Right renal pelvis (tissue), 4 donors: Measurements from ENCODE around the gene DCAF11. TPM values are rescaled to one million over a fixed set of nuclear protein-coding genes. Genes with fewer than 3 reads are reported as not detected.

Experiments
- DNase-seq, 4 donors: peaks; one replicate each; pipeline ENCODE4 v3.0.0-alpha.2; 2013; ENCODE audit warnings: low read depth in 4 of 4, low spot score in 3 of 4, missing footprints in 1 of 4
- polyA plus RNA-seq, 4 donors: library from polyadenylated mRNA; unstranded; fragments of 120-200 nt; gene quantifications; one replicate each; pipeline ENCODE4 v1.2.1, GENCODE V29; 2013; ENCODE audit not compliant: insufficient read length in 4 of 4

The DCAF11 gene
- polyA plus RNA-seq: 10 to 100 TPM; 79.8 to 83.5 (median 81.4) TPM

DNA sequence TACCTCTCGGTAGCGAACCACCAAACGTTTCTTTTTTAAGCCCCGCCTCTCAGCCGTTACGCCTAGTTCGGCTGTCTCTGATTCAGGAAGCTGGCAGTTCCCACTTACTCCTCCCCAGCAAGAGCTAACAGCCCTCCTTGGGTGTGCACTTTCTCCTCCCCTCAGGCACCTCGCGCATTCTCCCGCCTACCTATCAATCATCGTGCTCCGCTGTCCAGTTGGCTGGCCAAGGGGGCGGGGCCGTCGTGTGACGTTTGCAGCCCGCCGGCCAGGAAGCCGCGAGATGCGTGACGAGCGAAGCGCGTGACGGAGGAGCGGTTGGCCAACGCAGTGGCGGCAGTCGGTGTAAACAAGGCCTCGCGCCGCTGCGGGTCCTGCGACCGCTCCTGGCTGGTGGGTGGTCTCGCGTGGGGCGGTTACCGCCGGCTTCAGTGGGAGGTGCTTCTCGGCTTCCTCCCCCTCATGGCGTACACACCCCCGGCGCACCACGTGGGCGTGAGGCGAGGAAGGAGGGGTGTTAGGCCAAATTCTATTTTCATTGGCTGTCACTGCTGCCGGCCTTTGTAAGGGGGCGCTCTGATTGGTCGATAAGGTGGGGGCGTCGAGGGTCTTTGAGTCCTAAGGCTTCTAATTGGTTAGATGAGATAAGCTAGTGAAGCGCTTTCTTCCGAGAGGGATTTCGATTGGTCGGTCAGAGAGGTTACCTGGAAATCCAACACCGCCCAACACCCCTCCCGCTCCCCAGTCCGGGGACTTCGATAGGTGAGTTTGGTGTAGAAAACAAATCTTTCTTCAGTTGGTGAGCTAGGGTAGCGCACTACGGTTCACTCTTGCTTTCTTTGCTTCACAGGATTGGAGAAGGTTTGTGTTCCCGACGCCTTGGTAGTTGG lies at the start of gene DCAF11, which contains the start of gene NRL:
TSS of gene DCAF11 (plus strand) at position 246 of the 890 bp plus-strand sequence. CDS start 818 bp downstream, outside the sequence.
TSS of gene NRL (minus strand) at position 418 of the 890 bp plus-strand sequence. CDS start 32,101 bp downstream, outside the sequence.
- peak; percentile 98 to 100 (median 99) for DNase-seq

DNA sequence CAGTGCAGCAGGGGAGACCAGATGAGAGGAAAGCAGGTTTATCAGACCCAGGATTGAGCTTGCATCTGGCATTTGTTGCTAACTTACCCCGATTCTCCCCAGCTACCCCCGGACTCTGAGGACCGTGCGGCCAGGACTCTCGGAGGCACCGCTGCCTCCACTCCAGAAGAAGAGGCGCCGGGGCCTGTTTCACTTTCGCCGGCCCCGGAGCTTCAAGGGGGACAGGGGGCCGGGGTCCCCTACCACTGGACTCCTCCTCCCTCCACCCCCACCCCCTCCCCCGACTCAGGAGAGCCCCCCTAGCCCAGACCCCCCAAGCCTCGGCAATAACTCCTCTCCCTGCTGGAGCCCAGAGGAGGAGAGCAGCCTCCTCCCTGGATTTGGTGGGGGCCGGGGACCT lies 49.7 kb upstream of the DCAF11 start:
- no peak for DNase-seq

DNA sequence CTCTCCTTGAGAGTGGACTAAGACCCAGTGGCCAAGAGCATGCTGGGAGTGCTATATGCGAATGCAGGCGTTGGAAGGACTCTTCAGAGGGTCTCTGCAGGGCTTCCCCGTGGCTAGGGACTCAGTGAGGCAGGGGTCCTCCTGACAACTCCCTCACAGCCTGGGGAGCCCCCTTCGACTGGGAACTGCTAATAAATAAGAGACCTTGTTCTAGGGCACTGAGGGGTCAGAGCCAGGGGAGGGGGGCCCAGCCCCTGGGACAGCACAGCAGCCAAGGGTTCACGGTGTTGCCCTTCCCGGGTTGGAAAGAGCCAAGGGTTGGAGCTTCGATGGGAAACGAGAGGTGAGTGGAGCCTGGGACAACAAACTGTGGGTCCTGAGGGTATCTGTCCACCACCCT lies 49.2 kb upstream of the DCAF11 start:
- DNase-seq: no peak

DNA sequence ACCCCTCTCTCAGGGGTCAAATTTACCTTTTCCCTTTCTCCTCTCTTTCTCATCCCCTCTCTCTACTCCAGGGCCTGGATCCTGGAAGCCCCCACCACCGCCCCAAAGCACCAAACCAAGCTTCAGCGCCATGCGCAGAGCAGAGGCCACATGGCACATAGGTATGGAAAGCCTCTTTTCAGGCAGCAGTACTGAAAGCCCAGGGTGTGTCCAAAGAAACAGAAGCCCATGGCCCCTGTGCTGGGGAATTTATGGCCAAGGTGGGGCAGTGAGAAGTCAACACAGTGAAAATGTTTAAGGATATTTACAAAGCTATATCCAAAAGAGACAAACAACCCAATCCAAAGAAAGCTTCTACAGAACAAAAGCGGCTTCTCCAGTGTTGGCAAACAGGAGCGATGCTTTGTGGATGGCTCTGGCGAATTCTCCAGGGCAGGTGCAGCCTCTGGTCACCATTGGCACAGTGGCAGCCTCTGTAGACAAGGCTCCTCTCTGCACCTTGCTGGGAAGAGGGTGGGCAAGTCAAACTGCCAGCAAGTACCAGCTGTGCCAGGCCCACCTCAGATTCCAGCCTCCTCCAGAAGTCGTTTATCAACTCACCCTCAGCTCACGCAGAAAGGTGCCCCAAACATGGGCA lies 48.0 kb upstream of the DCAF11 start:
- no peak for DNase-seq

DNA sequence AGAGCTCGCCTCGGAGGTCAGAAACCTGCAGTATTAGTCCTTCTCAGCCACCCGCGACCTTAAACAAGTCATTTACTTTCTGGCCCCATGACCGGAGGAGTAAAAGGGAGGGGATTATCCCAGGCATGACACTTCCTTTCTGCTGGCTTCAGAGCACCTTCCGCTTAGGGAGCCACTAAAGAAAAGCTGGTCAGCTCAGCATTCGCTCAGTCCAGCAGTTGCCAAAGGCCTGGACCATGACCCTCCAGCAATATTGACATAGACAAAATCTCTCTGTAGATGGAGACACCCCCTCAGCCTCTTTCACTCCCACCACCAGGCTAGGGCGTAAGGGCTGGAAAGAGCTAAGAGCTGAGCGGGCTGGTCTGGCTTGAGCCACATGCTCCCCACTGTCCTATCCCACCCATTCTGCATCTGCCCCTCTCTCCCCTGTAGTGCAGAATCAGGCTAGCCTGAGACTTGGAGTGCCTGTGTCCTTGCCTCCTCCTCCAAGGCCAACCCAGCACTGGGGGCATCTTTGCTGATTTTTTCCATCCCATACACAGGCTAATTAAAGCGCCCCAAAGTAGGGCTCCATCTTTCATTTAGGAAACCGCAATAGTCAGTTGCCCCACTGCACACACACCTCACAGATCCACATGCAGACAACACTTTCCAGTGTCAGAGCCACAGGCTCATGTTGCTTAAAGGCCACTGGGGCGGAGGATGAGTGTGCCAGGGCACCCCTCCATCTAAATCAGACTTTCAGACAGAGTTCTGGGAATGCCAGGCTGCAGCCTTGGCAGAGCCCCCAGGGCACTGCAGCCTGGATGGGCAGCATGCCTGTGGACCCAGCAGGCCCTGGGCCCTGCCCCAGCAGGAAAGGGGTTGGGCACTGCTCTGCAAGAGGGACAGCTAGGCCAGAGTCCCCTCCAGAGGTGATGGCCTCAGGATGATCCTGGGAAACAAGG lies 47.2 kb upstream of the DCAF11 start:
- no peak for DNase-seq

DNA sequence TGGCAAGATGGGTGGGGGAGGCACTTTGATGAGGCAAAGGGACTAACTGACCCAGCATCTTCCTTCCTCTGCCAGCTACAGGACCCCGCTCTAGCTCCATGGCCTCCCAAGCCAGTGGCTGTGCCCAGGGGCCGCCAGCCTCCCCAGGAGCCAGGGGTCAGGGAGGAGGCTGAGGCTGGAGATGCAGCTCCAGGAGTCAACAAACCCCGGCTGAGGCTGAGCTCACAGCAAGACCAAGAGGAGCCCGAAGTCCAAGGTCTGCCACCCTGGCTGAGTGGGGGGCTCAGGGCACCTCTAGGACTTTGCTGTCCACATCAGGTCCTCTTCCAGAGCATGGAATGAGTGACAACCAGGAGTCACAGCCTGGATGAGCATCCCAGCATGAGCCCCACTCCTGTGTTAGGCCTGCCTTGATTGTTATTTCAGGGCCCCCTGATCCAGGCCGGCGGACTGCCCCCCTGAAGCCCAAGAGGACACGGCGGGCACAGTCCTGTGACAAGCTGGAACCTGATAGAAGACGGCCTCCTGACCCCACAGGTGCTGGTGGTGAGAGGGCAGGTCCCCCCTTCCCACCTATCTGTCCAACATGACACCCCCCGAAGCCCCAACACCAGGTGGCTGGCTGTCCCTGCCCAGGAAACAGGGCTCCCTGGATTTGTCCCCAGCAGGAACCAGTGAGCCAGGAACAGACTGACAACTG lies 45.7 kb upstream of the DCAF11 start:
- no peak for DNase-seq

DNA sequence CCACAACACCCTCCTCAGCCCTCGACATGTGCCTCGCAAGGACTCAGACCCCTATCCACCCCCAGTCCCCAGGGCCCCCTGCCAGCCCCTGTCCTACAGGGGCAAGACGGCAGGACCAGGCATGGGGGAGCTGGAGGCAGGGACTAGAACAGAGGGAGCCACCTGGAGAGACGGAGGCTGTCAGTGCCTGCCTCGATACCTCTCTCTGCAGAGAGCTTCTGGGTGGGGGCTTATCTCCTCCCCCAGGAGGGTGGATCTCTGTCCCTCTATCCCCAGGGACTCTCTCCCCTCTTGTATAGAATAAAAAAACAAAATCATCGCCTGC lies 45.2 kb upstream of the DCAF11 start:
- no peak for DNase-seq

DNA sequence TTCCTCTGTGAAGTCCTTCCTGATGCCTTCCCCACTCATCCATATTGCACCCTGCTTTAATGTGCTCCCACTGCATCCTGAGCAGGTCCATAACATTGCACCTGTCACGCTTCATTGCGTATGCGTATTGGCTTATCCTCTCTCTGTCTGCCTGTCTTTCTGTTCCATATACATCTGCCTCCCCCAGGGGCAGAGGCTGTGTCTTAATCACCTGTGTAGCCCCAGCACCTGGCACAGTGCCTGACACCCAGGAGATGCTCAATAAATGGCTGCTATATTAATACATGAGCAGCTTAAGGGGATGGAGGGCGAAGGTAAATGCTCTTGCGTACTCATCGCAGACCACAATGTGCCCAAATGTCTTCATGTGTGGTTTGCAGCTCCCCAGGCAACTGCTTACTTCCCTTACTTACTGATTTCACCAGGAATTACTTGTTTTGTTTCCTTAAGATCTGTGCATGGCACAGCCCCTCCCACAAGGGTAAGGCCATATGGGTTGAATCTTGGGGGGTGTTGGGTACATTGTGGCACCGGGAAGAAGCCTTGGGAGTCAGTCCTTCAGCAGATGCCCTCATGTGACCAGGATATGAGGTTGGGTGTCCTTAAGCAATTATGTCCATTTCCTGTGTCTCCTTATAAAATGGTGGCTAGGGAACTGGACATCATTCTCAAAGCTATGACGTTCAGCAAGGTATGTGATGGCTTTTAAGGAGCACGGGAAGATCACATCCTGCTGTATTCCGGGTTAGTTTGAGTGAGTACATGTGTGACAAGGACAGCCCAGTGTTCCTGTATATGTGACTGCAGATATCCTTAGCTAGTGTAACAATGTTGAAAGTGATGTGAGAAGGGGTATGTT lies 44.1 kb upstream of the DCAF11 start:
- DNase-seq: no peak

DNA sequence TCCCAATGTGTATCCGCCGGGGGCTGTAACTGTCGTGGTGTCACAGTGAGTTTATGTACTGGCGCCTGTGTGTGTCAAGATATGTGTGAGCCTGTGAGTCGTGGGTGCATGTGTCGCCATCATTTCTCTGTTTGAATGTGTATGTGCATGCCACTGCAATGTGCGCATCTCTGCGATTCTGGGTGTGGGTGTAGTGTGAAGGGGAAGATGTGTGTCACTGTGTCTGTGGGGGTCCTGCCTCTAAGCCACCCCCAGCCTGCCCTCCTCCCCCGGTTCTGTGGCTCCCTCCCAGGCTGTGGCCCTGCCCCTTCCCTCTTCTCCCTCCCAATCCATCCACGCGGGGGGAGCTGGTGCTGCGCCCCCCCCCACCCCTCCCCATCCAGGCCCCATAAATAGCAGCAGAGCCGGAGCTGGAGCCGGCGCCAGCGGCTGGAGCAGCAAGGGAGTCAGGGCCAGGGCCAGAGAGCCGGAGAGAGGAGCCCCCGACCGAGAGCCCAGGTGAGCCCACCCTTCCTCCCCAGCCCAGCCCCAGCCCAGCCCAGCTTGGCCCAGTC lies 43.4 kb upstream of the DCAF11 start, which contains the start of gene CPNE6:
TSS of gene CPNE6 (plus strand) at position 419 of the 554 bp plus-strand sequence. CDS start 1,375 bp downstream, outside the sequence.
- DNase-seq: no peak

DNA sequence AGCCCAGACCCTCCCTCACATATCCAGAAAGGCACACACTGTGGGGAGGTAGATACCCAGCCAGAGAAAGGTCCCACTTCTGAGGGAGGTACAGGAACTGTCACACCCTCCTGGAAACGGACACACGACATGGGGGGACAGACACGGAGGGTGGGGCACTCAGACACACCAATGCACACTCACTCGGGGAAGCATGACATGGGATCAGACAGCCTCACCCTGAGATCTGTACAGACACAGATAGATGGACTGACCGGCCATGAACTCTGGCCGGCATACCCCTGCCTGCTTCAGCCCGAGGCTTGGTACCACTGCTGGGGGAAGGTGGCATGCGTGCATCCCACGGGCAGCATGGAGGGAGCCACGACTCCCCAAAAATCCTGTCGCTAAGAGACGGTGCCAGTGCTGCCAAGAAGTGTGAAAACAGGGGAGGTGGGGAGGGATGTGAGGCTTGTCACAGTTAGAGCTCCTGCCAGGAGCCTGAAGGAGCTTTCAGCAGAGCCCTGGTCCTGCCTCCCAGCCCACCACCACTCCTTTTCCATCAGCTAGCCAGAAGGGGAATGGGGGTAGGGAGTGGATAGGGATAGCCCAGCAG lies 42.6 kb upstream of the DCAF11 start:
- DNase-seq: no peak

DNA sequence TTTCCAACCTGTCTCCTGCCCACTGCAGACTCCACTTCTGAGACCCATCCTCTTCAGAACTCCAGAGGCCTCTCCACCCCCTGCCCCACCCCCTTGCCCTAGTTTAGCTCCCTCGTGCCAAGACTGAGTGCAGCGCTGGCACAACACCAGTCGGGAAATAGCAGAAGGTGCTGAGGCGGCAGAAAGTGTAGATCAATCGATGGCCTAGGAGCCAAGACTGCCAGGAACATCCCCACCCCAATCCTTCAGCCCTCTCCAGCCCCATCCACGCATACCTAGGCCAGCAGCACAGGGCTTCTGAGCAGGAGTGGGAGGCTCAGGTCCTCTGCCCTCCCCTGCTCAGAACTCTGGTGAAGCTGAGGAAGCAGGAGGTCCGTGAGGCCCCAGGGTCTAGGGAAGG lies 42.1 kb upstream of the DCAF11 start:
- DNase-seq: no peak

DNA sequence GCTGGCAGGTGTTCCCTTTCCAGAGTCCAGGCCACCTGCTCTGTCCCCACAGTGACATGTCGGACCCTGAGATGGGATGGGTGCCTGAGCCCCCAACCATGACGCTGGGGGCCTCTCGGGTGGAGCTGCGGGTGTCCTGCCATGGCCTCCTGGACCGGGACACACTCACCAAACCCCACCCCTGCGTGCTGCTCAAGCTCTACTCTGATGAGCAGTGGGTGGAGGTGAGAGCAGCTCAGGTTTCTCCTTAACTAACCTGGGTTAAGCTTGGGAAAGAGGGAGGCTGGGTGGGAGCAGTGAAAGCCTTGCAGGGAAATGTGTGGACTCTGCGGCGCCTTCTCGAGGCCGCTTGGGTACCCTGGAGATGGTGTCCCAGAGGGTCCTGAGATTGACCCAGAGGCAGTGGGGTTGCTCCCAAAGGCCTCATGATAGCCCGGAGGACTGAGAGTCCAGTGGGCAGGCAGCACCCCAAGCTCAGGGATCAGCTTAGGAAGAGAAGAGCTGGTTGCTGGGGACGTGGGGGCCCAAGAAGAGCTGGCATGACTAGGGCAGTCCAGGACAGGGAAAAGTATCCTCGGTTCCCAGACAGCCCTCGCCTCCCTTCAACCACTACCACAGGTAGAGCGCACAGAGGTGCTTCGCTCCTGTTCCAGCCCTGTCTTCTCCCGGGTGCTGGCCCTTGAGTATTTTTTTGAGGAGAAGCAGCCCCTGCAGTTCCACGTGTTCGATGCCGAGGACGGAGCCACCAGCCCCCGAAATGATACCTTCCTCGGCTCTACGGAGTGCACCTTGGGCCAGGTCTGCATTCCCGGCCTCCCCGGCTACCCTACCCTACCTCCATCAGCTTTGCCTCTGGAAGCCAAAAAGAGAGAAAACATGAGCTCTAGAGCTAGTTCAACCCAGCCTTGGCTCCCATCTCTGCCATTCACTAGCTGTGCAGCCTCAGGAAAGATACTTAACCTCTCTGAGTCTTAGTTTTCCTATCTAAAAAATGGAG lies 41.4 kb upstream of the DCAF11 start:
- no peak for DNase-seq

DNA sequence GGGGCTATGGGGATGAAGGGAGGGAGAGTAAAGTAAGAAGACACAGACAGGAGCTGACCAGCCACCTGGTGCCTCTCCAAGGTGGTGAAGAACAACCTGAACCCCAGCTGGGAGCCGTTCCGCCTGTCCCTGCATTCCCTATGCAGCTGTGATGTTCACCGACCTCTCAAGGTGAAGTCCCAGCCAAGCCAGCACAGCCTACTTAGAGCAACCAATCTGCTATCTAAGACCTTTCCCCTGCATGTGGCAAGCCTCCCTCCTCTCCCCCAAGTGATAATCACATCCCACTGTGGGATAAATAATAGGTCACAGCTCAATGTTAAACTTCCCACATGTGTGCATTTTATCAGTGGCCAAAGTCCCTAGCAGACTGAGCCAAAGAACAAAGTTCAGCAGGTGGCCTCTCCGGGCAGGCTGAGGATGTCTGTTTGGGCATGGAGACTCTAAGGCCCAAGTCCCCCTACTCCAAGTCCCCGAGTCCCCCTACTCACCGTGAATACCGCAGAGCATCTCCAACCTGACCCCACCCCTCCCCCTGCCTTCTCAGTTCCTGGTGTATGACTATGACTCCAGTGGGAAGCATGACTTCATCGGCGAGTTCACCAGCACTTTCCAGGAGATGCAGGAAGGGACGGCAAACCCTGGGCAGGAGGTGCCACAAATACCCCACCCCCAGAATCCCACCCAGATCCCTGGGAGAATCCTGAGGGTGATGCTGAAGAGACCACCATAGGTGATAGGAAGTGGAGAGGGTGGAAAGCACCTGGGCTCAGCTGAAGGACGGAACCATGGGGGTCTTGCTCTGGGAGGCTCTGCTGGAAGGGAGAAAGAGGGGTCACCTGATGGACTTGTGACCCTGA lies 39.7 kb upstream of the DCAF11 start:
- DNase-seq: no peak

DNA sequence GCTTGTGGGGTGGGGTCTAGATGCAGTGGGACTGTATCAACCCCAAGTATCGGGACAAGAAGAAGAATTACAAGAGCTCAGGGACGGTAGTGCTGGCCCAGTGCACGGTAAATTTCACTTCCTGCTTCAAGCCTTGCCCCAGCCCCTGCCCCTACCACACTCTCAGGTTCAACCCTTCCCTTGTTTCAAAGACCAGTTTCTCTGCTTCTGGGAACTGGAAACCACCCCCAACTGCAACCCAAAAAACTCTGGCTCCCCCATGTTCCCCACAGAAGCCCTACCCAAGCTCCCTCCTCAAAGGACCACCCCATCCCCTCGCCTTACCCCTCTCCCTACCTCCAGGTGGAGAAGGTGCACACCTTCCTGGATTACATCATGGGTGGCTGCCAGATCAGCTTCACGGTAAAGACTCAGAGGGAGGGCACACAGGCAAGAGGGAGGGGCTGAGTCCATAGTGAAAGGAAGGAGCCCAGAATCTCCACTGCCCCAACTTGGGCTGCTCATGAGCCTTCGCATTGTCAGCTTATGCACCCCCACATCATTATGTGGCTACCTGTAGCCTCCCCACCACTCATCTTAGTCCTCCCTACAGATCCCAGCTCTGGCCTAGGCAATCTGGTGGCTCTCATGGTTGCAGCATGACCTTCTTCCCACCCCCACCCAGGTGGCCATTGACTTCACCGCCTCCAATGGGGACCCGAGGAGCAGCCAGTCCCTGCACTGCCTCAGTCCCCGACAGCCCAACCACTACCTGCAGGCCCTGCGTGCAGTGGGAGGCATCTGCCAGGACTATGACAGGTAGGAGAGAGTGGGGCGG lies 38.9 kb upstream of the DCAF11 start:
- DNase-seq: no peak

DNA sequence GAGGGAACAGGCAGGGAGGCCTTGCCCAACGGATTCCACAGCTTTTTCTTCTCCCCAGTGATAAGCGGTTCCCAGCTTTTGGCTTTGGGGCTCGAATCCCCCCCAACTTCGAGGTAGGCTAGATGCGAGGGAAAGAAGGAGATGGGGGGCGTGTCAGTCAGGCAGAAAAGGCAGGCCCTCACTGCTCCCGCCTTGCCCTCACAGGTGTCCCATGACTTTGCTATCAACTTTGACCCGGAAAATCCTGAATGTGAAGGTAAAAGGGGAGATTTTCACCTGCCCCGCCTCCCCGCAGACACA lies 38.3 kb upstream of the DCAF11 start:
- DNase-seq: no peak

DNA sequence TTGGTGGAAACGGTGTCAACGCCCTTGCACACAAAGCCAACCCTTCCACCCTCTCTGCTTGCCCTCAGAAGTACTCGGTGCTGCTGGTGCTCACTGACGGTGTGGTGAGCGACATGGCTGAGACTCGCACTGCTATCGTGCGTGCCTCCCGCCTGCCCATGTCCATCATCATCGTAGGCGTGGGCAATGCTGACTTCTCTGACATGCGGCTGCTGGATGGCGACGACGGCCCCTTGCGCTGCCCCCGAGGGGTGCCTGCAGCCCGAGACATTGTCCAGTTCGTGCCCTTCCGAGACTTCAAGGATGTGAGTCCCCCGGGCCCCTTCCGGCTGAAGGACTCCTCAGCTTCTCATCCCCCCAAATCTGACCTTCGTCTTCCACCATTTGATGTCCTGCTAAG lies 37.5 kb upstream of the DCAF11 start:
- no peak for DNase-seq
